ENCODE data around the gene GMPPA.
A peak's percentile ranks its signal among the peaks of the same experiment; 100 is the strongest.

Gene GMPPA

DNA sequence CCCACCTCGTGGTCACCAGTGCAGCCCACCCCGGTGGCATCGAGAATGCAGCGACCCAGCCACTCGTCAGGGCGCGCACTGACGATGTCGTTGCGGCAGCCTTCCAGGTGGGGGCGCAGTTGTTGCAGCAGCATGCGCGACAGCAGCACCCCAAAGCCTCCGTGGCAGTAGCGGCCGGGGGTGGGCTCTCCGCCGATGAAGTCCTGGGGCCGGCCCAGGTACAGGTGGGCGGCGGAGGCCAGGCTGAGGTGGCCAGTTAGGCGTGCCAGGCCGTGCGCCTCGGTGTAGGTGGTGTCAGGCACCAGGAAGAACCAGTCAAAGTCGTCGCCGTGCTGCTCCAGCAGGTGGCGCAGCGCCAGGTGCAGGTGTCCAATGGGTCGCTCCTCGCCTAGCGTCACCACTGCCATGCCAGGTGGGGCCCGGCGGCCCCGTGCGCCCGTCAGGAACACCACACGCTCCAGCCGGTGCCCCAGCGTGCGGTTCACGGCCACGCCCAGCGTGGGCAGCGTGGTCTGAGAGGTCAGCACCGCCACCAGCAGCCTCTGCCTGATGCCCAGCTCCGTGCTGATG, 43.0 kb downstream of the GMPPA start:
- Histone ChIP-seq H3K27me3 (replicated peaks) (no peaks in the 10 kb centered on the region), H3K27ac (no peak overlapping the region), H3K36me3 (replicated peaks) (peaks cover 26% of the 10 kb centered on the region), H3K4me3 (ENCODE audit: low read depth, low read length) (peak overlapping the region; percentile 70)
- DNase-seq = peak; percentile 49
- TF ChIP-seq, protein P1, sequence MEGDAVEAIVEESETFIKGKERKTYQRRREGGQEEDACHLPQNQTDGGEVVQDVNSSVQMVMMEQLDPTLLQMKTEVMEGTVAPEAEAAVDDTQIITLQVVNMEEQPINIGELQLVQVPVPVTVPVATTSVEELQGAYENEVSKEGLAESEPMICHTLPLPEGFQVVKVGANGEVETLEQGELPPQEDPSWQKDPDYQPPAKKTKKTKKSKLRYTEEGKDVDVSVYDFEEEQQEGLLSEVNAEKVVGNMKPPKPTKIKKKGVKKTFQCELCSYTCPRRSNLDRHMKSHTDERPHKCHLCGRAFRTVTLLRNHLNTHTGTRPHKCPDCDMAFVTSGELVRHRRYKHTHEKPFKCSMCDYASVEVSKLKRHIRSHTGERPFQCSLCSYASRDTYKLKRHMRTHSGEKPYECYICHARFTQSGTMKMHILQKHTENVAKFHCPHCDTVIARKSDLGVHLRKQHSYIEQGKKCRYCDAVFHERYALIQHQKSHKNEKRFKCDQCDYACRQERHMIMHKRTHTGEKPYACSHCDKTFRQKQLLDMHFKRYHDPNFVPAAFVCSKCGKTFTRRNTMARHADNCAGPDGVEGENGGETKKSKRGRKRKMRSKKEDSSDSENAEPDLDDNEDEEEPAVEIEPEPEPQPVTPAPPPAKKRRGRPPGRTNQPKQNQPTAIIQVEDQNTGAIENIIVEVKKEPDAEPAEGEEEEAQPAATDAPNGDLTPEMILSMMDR (IDR thresholded peaks at IDR 0.05; ENCODE audit: low read depth, low read length, missing control alignments) = peak; percentile 92
- in situ Hi-C loops (cut with HindIII; ENCODE audit: low pct_ligation_motif_present, low sequenced_read_pairs) = no loop called here

DNA sequence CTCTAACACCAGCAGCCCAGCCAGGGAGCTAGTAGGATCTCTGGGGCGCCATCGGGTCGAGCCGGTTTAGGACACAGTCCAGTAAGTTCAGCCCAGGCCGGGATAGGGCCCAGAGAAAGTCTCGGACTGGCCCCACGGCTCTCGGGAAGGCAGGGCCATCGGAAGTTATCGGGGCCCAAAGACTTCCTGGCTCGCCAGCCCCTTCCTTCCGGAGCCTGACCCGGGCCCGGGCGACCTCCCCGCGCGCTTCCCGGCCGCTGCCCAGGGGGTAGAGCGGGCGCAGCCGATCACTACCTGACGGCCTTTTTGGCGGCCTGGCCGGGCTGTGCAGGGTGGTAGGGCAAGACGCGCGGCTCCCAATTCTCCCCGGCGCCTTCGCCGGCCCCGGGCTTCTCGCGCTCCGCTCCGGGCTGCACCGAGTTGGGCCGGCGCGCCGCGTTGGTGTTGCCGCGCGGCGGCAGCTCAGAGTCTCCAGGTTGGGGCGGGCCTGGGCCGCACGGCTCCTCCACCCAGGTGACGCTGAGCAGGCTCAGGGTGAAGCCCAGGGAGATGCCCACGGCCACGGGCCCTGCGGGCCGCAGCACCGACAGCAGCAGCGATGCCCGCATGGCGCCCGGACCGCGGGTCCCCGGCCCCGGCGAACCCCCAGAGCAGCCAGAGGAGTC, 44.4 kb downstream of the GMPPA start:
- TF ChIP-seq, protein P1 (IDR thresholded peaks at IDR 0.05; ENCODE audit: low read depth, low read length, missing control alignments) = no peak
- Histone ChIP-seq H3K4me3 (ENCODE audit: low read depth, low read length) (peak overlapping the region; percentile 70), H3K36me3 (replicated peaks) (peaks cover 26% of the 10 kb centered on the region), H3K27ac (peak overlapping the region; percentile 61), H3K27me3 (replicated peaks) (no peaks in the 10 kb centered on the region)
- DNase-seq = peak; percentile 15
- in situ Hi-C loops (cut with HindIII; ENCODE audit: low pct_ligation_motif_present, low sequenced_read_pairs) = no loop called here

DNA sequence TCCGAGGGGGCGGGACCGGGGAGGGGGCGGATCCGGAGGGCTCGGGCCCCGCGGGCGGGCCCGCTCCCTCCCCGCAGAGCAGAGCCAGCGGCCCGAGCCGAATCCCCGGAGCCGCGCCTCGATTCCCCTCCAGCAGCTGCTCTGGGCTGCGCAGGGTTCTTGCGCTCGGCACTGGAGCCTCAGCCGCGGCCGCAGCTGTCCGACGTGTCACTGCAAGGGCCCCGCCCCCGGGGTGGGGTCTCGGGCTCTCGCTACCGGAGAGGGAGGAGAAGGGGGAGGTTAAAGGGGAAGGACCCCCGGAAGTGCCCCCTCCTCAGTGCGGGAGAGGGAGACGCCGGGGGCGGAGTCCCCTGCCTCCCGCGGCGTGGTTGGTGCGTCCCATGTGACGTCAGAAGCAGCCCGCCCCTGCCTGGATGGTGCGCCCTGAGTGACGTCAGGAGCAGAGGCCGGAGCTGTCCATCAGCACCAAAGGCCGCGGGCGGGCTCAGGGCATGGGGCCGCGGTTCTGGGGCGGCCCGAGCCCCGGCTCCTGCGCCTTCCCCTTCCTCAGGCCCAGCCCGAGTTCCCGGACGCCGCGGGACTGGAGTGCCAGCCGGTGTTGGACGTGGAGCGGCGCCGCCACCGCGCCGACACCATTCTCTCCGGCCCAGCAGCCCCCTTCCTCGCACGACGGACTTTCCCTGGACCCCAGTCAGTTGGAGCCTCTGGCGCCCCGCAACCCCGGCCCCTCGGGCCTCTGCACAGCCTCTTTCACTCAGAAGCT, 45.1 kb downstream of the GMPPA start, which contains the start of the genes CHPF and TMEM198:
TSS of gene CHPF (minus strand) at position 214 of the 763 bp plus-strand sequence. CDS start 271 bp downstream, outside the sequence.
TSS of gene TMEM198 (plus strand) at position 433 of the 763 bp plus-strand sequence. CDS start 700 bp downstream, outside the sequence.
- no peaks in the 10 kb centered on the region for H3K27me3 ChIP-seq (replicated peaks)
- in situ Hi-C loops (cut with HindIII; ENCODE audit: low pct_ligation_motif_present, low sequenced_read_pairs) = no loop called here
- peaks cover 26% of the 10 kb centered on the region for H3K36me3 ChIP-seq (replicated peaks)
- TF ChIP-seq, protein P1 (IDR thresholded peaks at IDR 0.05; ENCODE audit: low read depth, low read length, missing control alignments) = no peak
- DNase-seq = peak; percentile 96
- peak within 1 kb of the TSS; percentile 61 for H3K27ac ChIP-seq
- peak within 1 kb of the TSS; percentile 70 for H3K4me3 ChIP-seq (ENCODE audit: low read depth, low read length)

DNA sequence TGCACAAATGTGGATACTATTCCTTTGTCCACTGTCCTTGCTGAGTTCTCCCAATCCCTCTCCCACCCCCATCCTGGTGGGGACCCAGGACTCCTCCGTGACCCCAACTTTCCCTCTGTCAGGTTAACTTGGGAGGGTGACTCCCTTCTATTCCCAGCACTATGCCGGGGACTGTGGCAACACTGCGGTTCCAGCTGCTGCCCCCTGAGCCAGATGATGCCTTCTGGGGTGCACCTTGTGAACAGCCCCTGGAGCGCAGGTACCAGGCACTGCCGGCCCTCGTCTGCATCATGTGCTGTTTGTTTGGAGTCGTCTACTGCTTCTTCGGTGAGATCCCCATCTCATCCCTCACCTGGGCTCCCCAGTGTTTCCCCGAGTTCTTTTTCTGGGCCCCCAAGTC, 45.9 kb downstream of the GMPPA start:
- in situ Hi-C loops (cut with HindIII; ENCODE audit: low pct_ligation_motif_present, low sequenced_read_pairs) = no loop called here
- Histone ChIP-seq H3K4me3 (ENCODE audit: low read depth, low read length) (no peak overlapping the region), H3K27me3 (replicated peaks) (no peaks in the 10 kb centered on the region), H3K27ac (no peak overlapping the region), H3K36me3 (replicated peaks) (peaks cover 19% of the 10 kb centered on the region)
- TF ChIP-seq, protein P1 (IDR thresholded peaks at IDR 0.05; ENCODE audit: low read depth, low read length, missing control alignments) = no peak
- no peak for DNase-seq

DNA sequence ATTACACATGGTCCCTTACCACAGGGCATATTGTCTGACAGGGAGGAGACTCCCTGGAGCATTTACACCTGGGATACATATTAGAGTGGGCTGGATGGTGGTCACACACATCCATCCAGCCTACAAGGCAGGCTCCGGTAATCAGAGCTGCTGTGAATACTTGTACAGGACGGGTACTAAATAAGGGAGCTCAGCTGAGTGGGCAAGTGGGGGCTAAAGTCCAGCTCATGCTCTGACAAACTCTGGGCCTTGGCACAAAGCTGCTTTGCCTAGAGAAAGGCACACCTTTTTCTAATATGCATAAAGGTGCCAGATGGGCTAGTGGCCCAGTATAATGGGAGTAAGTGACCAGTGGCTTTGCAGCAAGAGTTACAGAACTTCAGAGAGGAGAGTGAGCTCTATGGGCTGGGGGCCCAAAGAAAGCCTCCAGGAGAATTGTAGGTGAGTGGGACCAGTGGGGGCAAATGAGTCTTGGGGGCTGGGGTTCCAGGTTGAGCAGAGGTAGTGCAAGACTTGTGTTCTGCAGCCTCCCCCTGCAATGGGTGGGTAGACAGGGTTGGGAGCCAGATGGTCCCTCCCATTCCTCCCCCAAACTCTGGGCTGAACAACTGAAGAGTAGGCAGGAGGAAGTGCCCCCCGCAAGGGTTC, 46.7 kb downstream of the GMPPA start:
- in situ Hi-C loops (cut with HindIII; ENCODE audit: low pct_ligation_motif_present, low sequenced_read_pairs) = no loop called here
- no peak for DNase-seq
- H3K27ac ChIP-seq = no peak overlapping the region
- H3K4me3 ChIP-seq (ENCODE audit: low read depth, low read length) = no peak overlapping the region
- peaks cover 10% of the 10 kb centered on the region for H3K36me3 ChIP-seq (replicated peaks)
- H3K27me3 ChIP-seq (replicated peaks) = no peaks in the 10 kb centered on the region
- TF ChIP-seq, protein P1 (IDR thresholded peaks at IDR 0.05; ENCODE audit: low read depth, low read length, missing control alignments) = no peak

All from brain microvascular endothelial cell (primary cell).